Progenitor cell of endocrine pancreas (in vitro differentiated cells): ENCODE measurements around the gene OBSL1. TPM values are rescaled to one million over a fixed set of nuclear protein-coding genes. Genes with fewer than 3 reads are reported as not detected.

Experiments
- DNase-seq: peaks from one replicate; pipeline ENCODE4 v3.0.0; 2021; ENCODE audit warnings: low spot score; ENCODE audit not compliant: unreplicated experiment
- H3K27ac Mint-ChIP-seq: 2 replicates; pipeline ENCODE4 v1.8.0; 2021; ENCODE audit warnings: mild to moderate bottlenecking, moderate library complexity, mixed read lengths
- H3K27me3 Mint-ChIP-seq: 2 replicates; pipeline ENCODE4 v1.8.0; 2021; ENCODE audit warnings: mixed read lengths
- H3K36me3 Mint-ChIP-seq: 2 replicates; pipeline ENCODE4 v1.8.0; 2022; ENCODE audit warnings: mixed read lengths; ENCODE audit not compliant: insufficient read depth
- H3K4me1 Mint-ChIP-seq: 2 replicates; pipeline ENCODE4 v1.8.0; 2021; ENCODE audit warnings: low read depth, mixed read lengths
- H3K4me3 Mint-ChIP-seq: 2 replicates; pipeline ENCODE4 v1.8.0; 2021; ENCODE audit warnings: low read depth, mild to moderate bottlenecking, moderate library complexity, mixed read lengths
- H3K9me3 Mint-ChIP-seq: 2 replicates; pipeline ENCODE4 v1.8.0; 2021; ENCODE audit warnings: low read depth, mixed read lengths
- CTCF ChIP-seq: fragments of 200-600 bp; sonication (generic); IDR thresholded peaks from one replicate; pipeline ENCODE4 v1.5.0; 2021; ENCODE audit warnings: antibody characterized with exemption, mild to moderate bottlenecking; ENCODE audit not compliant: unreplicated experiment
- total RNA-seq: library from RNA; stranded (reverse); gene quantifications from 2 replicates; pipeline ENCODE4 v1.2.1, GENCODE V29; 2021

OBSL1 gene
- total RNA-seq, 1 donor from 2014 or later: 198 TPM

- Mint-ChIP-seq H3K27ac (no peak overlapping the region), H3K4me3 (no peak overlapping the region)
- no peak for DNase-seq
Observed at GRCh38 chr2:219538504-219538951, 32.8 kb downstream of the OBSL1 start.

GRCh38 chr2:219537657-219538488 is 33.5 kb downstream of the OBSL1 start:
- H3K27ac Mint-ChIP-seq: no peak overlapping the region
- TF ChIP-seq CTCF: no peak
- no peak for DNase-seq

More at GRCh38 chr2:219538504-219538951, 32.8 kb downstream of the OBSL1 start:
- Mint-ChIP-seq H3K36me3 (peaks cover 11% of the 10 kb centered on the region), H3K9me3 (no peaks in the 10 kb centered on the region), H3K4me1 (peaks cover 11% of the 10 kb centered on the region), H3K27me3 (peaks cover 5% of the 10 kb centered on the region)
- no peak for TF ChIP-seq CTCF

GRCh38 chr2:219536967-219537366 is 34.4 kb downstream of the OBSL1 start:
- Mint-ChIP-seq H3K4me3 (no peak overlapping the region), H3K27ac (no peak overlapping the region), H3K36me3 (peaks cover 11% of the 10 kb centered on the region), H3K9me3 (no peaks in the 10 kb centered on the region), H3K4me1 (peaks cover 3% of the 10 kb centered on the region), H3K27me3 (peaks cover 17% of the 10 kb centered on the region)
- no peak for DNase-seq
- no peak for TF ChIP-seq CTCF

More at GRCh38 chr2:219537657-219538488, 33.5 kb downstream of the OBSL1 start:
- Mint-ChIP-seq H3K36me3 (peaks cover 11% of the 10 kb centered on the region), H3K4me3 (no peak overlapping the region), H3K4me1 (peaks cover 11% of the 10 kb centered on the region), H3K27me3 (peaks cover 12% of the 10 kb centered on the region), H3K9me3 (no peaks in the 10 kb centered on the region)

- no peaks in the 10 kb centered on the region for H3K9me3 Mint-ChIP-seq
- no peak for DNase-seq
- H3K27me3 Mint-ChIP-seq: peaks cover 20% of the 10 kb centered on the region
- H3K36me3 Mint-ChIP-seq: peaks cover 11% of the 10 kb centered on the region
- peaks cover 3% of the 10 kb centered on the region for H3K4me1 Mint-ChIP-seq
- TF ChIP-seq CTCF: no peak
- no peak overlapping the region for H3K27ac Mint-ChIP-seq
- no peak overlapping the region for H3K4me3 Mint-ChIP-seq
Observed at GRCh38 chr2:219536425-219536824, 34.9 kb downstream of the OBSL1 start.

GRCh38 chr2:219533930-219534661 is 37.2 kb downstream of the OBSL1 start:
- Mint-ChIP-seq H3K9me3 (no peaks in the 10 kb centered on the region), H3K27me3 (peaks cover 42% of the 10 kb centered on the region), H3K27ac (no peak overlapping the region), H3K4me1 (peaks cover 3% of the 10 kb centered on the region), H3K4me3 (no peak overlapping the region), H3K36me3 (peaks cover 3% of the 10 kb centered on the region)
- no peak for TF ChIP-seq CTCF
- DNase-seq: no peak
